Naive thymus-derived CD4-positive, alpha-beta T cell (primary cell): ENCODE data around the gene VPS13D. TPM values are rescaled to one million over a fixed set of nuclear protein-coding genes. Genes with fewer than 3 reads are reported as not detected.
A peak's percentile ranks its signal among the peaks of the same experiment; 100 is the strongest.
"Not testable (repeated sequence)": the region's sequence is repeated elsewhere in the genome, so short reads cannot be mapped to it uniquely, and the experiment has no call there.

Source experiments
- ATAC-seq: fragments of 150-1000 bp; cut with Tn5 transposase; 2 replicates; pipeline ENCODE4 v1.10.0; 2021; ENCODE audit warnings: mild to moderate bottlenecking, moderate library complexity
- CTCF ChIA-PET: fragments of 350-600 bp; sonication (Branson Sonifier 250); formaldehyde crosslinking; loops from one replicate; lab custom pipeline; 2021; ENCODE audit warnings: antibody characterized with exemption; lab: Charles Lee
- POLR2A ChIA-PET: fragments of 350-600 bp; sonication (Branson Sonifier 250); formaldehyde crosslinking; loops from one replicate; lab custom pipeline; 2021; ENCODE audit warnings: antibody characterized with exemption, inconsistent platforms; lab: Charles Lee
- DNase-seq, 9 donors: peaks; one replicate each; pipeline versions ENCODE4 v3.0.0 to v3.0.0-alpha.2; 2020 to 2022; ENCODE audit warnings: mixed read lengths in 1 of 9
- H3K27ac ChIP-seq: one replicate; pipeline ENCODE4 v1.7.0; 2013; ENCODE audit warnings: mild to moderate bottlenecking, low read depth, low read length, moderate library complexity
- H3K27me3 ChIP-seq, 2 donors: one replicate each; pipeline ENCODE4 v1.7.0; 2013; ENCODE audit warnings: low read length in 2 of 2, mild to moderate bottlenecking in 2 of 2, moderate library complexity in 2 of 2; ENCODE audit not compliant: control insufficient read depth in 2 of 2, insufficient read depth in 2 of 2
- H3K36me3 ChIP-seq, 3 experiments: 1 replicate in 2 of 3; 2 replicates in 1 of 3; pipeline ENCODE4 v1.7.0; 2013; ENCODE audit warnings: low read length in 3 of 3, mild to moderate bottlenecking in 3 of 3, moderate library complexity in 1 of 3; ENCODE audit not compliant: insufficient read depth in 3 of 3, control insufficient read depth in 2 of 3
- H3K4me1 ChIP-seq, 2 donors: one replicate each; pipeline ENCODE4 v1.7.0; 2013; ENCODE audit warnings: low read length in 2 of 2, mild to moderate bottlenecking in 2 of 2, moderate library complexity in 1 of 2; ENCODE audit not compliant: control insufficient read depth in 2 of 2, insufficient read depth in 2 of 2
- H3K4me3 ChIP-seq: 2 replicates; pipeline ENCODE4 v1.7.0; 2013; ENCODE audit warnings: mild to moderate bottlenecking, low read length
- H3K9me3 ChIP-seq, 3 experiments: 1 replicate in 2 of 3; 2 replicates in 1 of 3; pipeline ENCODE4 v1.7.0; 2013; ENCODE audit warnings: low read length in 3 of 3; ENCODE audit not compliant: control insufficient read depth in 2 of 3
- H3K27ac Mint-ChIP-seq, 9 donors: one replicate each; pipeline ENCODE4 v1.8.0; 2020 to 2022; ENCODE audit warnings: mixed read lengths in 9 of 9, mild to moderate bottlenecking in 8 of 9, moderate library complexity in 5 of 9, inconsistent platforms in 2 of 9
- H3K27me3 Mint-ChIP-seq, 5 donors: one replicate each; pipeline ENCODE4 v1.8.0; 2021 to 2022; ENCODE audit warnings: mixed read lengths in 5 of 5, mild to moderate bottlenecking in 1 of 5
- H3K36me3 Mint-ChIP-seq, 5 donors: one replicate each; pipeline ENCODE4 v1.8.0; 2020 to 2022; ENCODE audit warnings: mixed read lengths in 5 of 5, mild to moderate bottlenecking in 3 of 5, inconsistent platforms in 1 of 5
- H3K4me1 Mint-ChIP-seq, 7 donors: one replicate each; pipeline ENCODE4 v1.8.0; 2020 to 2022; ENCODE audit warnings: mixed read lengths in 7 of 7, mild to moderate bottlenecking in 3 of 7, inconsistent platforms in 1 of 7
- H3K4me3 Mint-ChIP-seq, 10 donors: one replicate each; pipeline ENCODE4 v1.8.0; 2020 to 2022; ENCODE audit warnings: mild to moderate bottlenecking in 10 of 10, mixed read lengths in 10 of 10, moderate library complexity in 6 of 10, inconsistent platforms in 2 of 10
- H3K9me3 Mint-ChIP-seq, 11 donors: one replicate each; pipeline ENCODE4 v1.8.0; 2020 to 2022; ENCODE audit warnings: mixed read lengths in 11 of 11, mild to moderate bottlenecking in 4 of 11, inconsistent platforms in 1 of 11, moderate library complexity in 1 of 11
- intact Hi-C, 2 donors: fragments of 100-400 bp; cut with micrococcal nuclease; formaldehyde crosslinking; loops; one replicate each; pipeline ENCODE4 v1.15.1; 2023
- polyA plus RNA-seq, 2 donors: library from polyadenylated mRNA; unstranded; fragments of 300-500 nt; fragmentation: Illumina TruSeq; gene quantifications; one replicate each; pipeline ENCODE4 v1.2.3, GENCODE V29; 2021
- total RNA-seq, 6 experiments: library from RNA in 5 of 6; stranded (reverse) in 5 of 6; gene quantifications; 1 replicate in 5 of 6; 2 replicates in 1 of 6; pipeline ENCODE4 v1.2.3 and lab custom pipeline; 2021 to 2026

VPS13D gene
- total and polyA plus RNA-seq, 7 experiments from 2014 or later, result 6.5 to 94.4 (median 73.2) TPM

GRCh38 chr1:12219800-12220199, 10.0 kb upstream of the VPS13D start:
- POLR2A ChIA-PET, result no interaction called here
- Histone ChIP-seq H3K36me3 (no peaks in the 10 kb centered on the region), H3K9me3 (no peaks in the 10 kb centered on the region), H3K27ac (no peak overlapping the region), H3K4me1 (no peaks in the 10 kb centered on the region), H3K27me3 (no peaks in the 10 kb centered on the region), H3K4me3 (no peak overlapping the region)
- intact Hi-C loops, result no loop called here
- CTCF ChIA-PET, result no interaction called here
- no peak for DNase-seq
- no peak for ATAC-seq
- Mint-ChIP-seq H3K9me3 (peaks cover 0 to 14% (median 5%) of the 10 kb centered on the region in 11 donors), H3K36me3 (peaks cover 4 to 7% (median 5%) of the 10 kb centered on the region in 5 donors), H3K4me1 (peaks cover 0 to 6% (median 0%) of the 10 kb centered on the region in 7 donors), H3K27ac (no peak overlapping the region), H3K27me3 (peaks cover 0 to 26% (median 0%) of the 10 kb centered on the region in 5 donors), H3K4me3 (no peak overlapping the region)

- H3K9me3 Mint-ChIP-seq, result peaks cover 0 to 14% (median 5%) of the 10 kb centered on the region in 11 donors
- peaks cover 4 to 7% (median 5%) of the 10 kb centered on the region in 5 donors for H3K36me3 Mint-ChIP-seq
- no peaks in the 10 kb centered on the region for H3K9me3 ChIP-seq
- H3K27ac Mint-ChIP-seq, result no peak overlapping the region
- no peaks in the 10 kb centered on the region for H3K27me3 ChIP-seq
- H3K4me3 Mint-ChIP-seq, result no peak overlapping the region
- ATAC-seq (no peak), DNase-seq (no peak)
- CTCF ChIA-PET, result no interaction called here
- intact Hi-C loops, result no loop called here
- no peaks in the 10 kb centered on the region for H3K4me1 ChIP-seq
- H3K4me1 Mint-ChIP-seq, result peaks cover 0 to 6% (median 0%) of the 10 kb centered on the region in 7 donors
- POLR2A ChIA-PET, result interaction anchor here (0.7 kb wide), 1 partner anchor 160 kb away, joined by 3 read pairs; no protein-coding TSS in a partner anchor
- no peaks in the 10 kb centered on the region for H3K36me3 ChIP-seq
- no peak overlapping the region for H3K27ac ChIP-seq
- peaks cover 0 to 17% (median 0%) of the 10 kb centered on the region in 5 donors for H3K27me3 Mint-ChIP-seq
- H3K4me3 ChIP-seq, result no peak overlapping the region
These were observed 8.9 kb upstream of the VPS13D start for GRCh38 chr1:12220890-12221289.

- H3K27me3 ChIP-seq, H3K36me3 Mint-ChIP-seq, H3K27ac Mint-ChIP-seq, DNase-seq, H3K4me3 ChIP-seq, H3K4me1 ChIP-seq, H3K27ac ChIP-seq, intact Hi-C loops, H3K36me3 ChIP-seq, H3K4me1 Mint-ChIP-seq, ATAC-seq, H3K27me3 Mint-ChIP-seq, H3K4me3 Mint-ChIP-seq, H3K9me3 ChIP-seq: not testable (repeated sequence)
- ChIA-PET POLR2A (interaction anchor here (0.6 kb wide), 1 partner anchor 27 kb away, joined by 3 read pairs; no protein-coding TSS in a partner anchor), CTCF (interaction anchor here (0.6 kb wide), 1 partner anchor 13 kb away, joined by 5 read pairs; no protein-coding TSS in a partner anchor)
- H3K9me3 Mint-ChIP-seq, result peaks cover 0 to 14% (median 5%) of the 10 kb centered on the region in 11 donors
These were observed 7.1 kb upstream of the VPS13D start for GRCh38 chr1:12222700-12223099.

GRCh38 chr1:12224092-12224491, 5.7 kb upstream of the VPS13D start:
- CTCF ChIA-PET, result not testable (repeated sequence)

GRCh38 chr1:12228979-12229378, 851 bp upstream of the VPS13D start:
- Histone ChIP-seq H3K36me3 (peaks cover 0 to 7% (median 0%) of the 10 kb centered on the region in 3 experiments), H3K27me3 (no peaks in the 10 kb centered on the region), H3K9me3 (no peaks in the 10 kb centered on the region), H3K4me3 (no peak overlapping the region), H3K4me1 (peaks cover 19 to 21% of the 10 kb centered on the region in 2 donors), H3K27ac (no peak overlapping the region)
- Mint-ChIP-seq H3K27ac (peak overlapping the region in 5 of 9 donors; percentile 46 to 85 (median 83)), H3K36me3 (peaks cover 0 to 2% (median 0%) of the 10 kb centered on the region in 5 donors), H3K4me1 (peaks cover 0 to 33% (median 20%) of the 10 kb centered on the region in 7 donors), H3K27me3 (peaks cover 0 to 8% (median 0%) of the 10 kb centered on the region in 5 donors), H3K9me3 (peaks cover 0 to 4% (median 0%) of the 10 kb centered on the region in 11 donors), H3K4me3 (peak overlapping the region in 9 of 10 donors; percentile 56 to 84 (median 80))
- ChIA-PET CTCF (interaction anchor here (0.6 to 1.5 kb wide), 10 partner anchors 15 to 428 kb away, joined by 3 to 11 read pairs (median 3); no protein-coding TSS in a partner anchor), POLR2A (interaction anchor here (1.4 kb wide), 1 partner anchor 320 kb away, joined by 3 read pairs; no protein-coding TSS in a partner anchor)
- DNase-seq, result no peak
- no peak for ATAC-seq
- intact Hi-C loops, result loop anchor here in 1 of 2 donors (2.0 kb wide), 1 partner anchor 392 kb away; no protein-coding TSS in a partner anchor

More at GRCh38 chr1:12224092-12224491, 5.7 kb upstream of the VPS13D start:
- H3K36me3 ChIP-seq, H3K4me3 Mint-ChIP-seq, H3K9me3 ChIP-seq, H3K4me1 ChIP-seq, H3K4me3 ChIP-seq, H3K27ac ChIP-seq, POLR2A ChIA-PET, H3K27me3 ChIP-seq, DNase-seq, ATAC-seq, intact Hi-C loops, H3K4me1 Mint-ChIP-seq, H3K36me3 Mint-ChIP-seq: not testable (repeated sequence)
- H3K9me3 Mint-ChIP-seq, result peaks cover 0 to 14% (median 5%) of the 10 kb centered on the region in 11 donors
- peaks cover 0 to 13% (median 0%) of the 10 kb centered on the region in 5 donors for H3K27me3 Mint-ChIP-seq
- peak overlapping the region in 1 of 9 donors; percentile 22 for H3K27ac Mint-ChIP-seq

GRCh38 chr1:12229386-12229834, 420 bp upstream of the VPS13D start:
- no peaks in the 10 kb centered on the region for H3K9me3 Mint-ChIP-seq
- peaks cover 0 to 6% (median 0%) of the 10 kb centered on the region in 5 donors for H3K27me3 Mint-ChIP-seq
- no peaks in the 10 kb centered on the region for H3K36me3 Mint-ChIP-seq
- peaks cover 19 to 21% of the 10 kb centered on the region in 2 donors for H3K4me1 ChIP-seq
- H3K27me3 ChIP-seq, result no peaks in the 10 kb centered on the region
- H3K4me3 ChIP-seq, result no peak overlapping the region
- intact Hi-C loops, result loop anchor here in 1 of 2 donors (2.0 kb wide), 1 partner anchor 391 kb away; no protein-coding TSS in a partner anchor
- H3K4me3 Mint-ChIP-seq, result peak overlapping the region; percentile 56 to 84 (median 78)
- ChIA-PET CTCF (interaction anchor here (0.5 to 1.5 kb wide), 11 partner anchors 14 to 428 kb away, joined by 3 to 11 read pairs (median 3); no protein-coding TSS in a partner anchor), POLR2A (interaction anchor here (1.4 kb wide), 1 partner anchor 321 kb away, joined by 3 read pairs; no protein-coding TSS in a partner anchor)
- peak overlapping the region; percentile 3 for H3K27ac ChIP-seq
- peaks cover 0 to 9% (median 0%) of the 10 kb centered on the region in 3 experiments for H3K36me3 ChIP-seq
- H3K27ac Mint-ChIP-seq, result peak overlapping the region in 7 of 9 donors; percentile 46 to 85 (median 78)
- ATAC-seq (no peak), DNase-seq (no peak)
- H3K9me3 ChIP-seq, result no peaks in the 10 kb centered on the region
- peaks cover 0 to 38% (median 24%) of the 10 kb centered on the region in 7 donors for H3K4me1 Mint-ChIP-seq
